ENCODE measurements around the gene FLVCR1. TPM values are rescaled to one million over a fixed set of nuclear protein-coding genes. Genes with fewer than 3 reads are reported as not detected.
A peak's percentile ranks its signal among the peaks of the same experiment; 100 is the strongest.
"Not testable (repeated sequence)": the region's sequence is repeated elsewhere in the genome, so short reads cannot be mapped to it uniquely, and the experiment has no call there.

The FLVCR1 gene
- total RNA-seq, 2 donors from 2014 or later, result 47.3 to 49.2 TPM

GRCh38 chr1:212827831-212828278, 30.2 kb upstream of the FLVCR1 start:
- Histone ChIP-seq H3K4me1 (ENCODE audit: control insufficient read depth, insufficient read depth, low read length) (no peaks in the 10 kb centered on the region), H3K27ac (ENCODE audit: low read depth, low read length) (no peak overlapping the region), H3K36me3 (ENCODE audit: control insufficient read depth, insufficient read depth, low read length) (no peaks in the 10 kb centered on the region), H3K4me3 (ENCODE audit: low read length) (no peak overlapping the region), H3K27me3 (ENCODE audit: control insufficient read depth, insufficient read depth, low read length, poor library complexity, severe bottlenecking) (no peaks in the 10 kb centered on the region), H3K9ac (ENCODE audit: extremely low read depth, low read length, poor library complexity, severe bottlenecking) (no peak overlapping the region), H3K9me3 (ENCODE audit: control insufficient read depth, low read length) (peaks cover 33% of the 10 kb centered on the region)
- Mint-ChIP-seq H3K27me3 (ENCODE audit: insufficient read depth) (peaks cover 2% of the 10 kb centered on the region), H3K4me1 (peaks cover 9% of the 10 kb centered on the region), H3K27ac (peak overlapping the region; percentile 32), H3K9me3 (peaks cover 37% of the 10 kb centered on the region), H3K4me3 (peak overlapping the region; percentile 22), H3K36me3 (ENCODE audit: low read depth) (peaks cover 17% of the 10 kb centered on the region)
- 77 to 92% methylated on average over 2 to 5 of the region's 5 CpGs for WGBS, 2 experiments (ENCODE audit: insufficient coverage in 1 of 2, insufficient read length in 1 of 2)
- no peak for TF ChIP-seq CTCF (conservative IDR thresholded peaks at IDR 0.05)
- DNase-seq, result no peak

DNA sequence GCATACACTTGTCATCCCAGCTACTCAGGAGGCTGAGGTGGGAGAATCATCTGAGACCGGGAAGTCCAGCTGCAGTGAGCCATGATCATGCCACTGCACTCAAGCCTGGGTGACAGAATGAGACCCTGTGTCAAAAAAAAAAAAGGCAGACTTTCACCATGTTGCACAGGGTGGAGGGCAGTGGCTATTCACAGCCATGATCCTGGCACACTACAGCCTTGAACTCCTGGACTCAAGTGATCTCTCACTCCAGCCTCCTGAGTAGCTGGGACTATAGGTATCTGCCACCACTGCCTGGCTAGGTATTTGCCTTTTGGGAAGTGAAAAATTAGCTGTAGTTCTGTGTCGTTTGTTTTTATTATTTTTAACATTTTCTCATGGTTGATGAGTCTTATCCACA, 29.7 kb upstream of the FLVCR1 start:
- H3K4me3 Mint-ChIP-seq, result no peak overlapping the region
- peaks cover 2% of the 10 kb centered on the region for H3K27me3 Mint-ChIP-seq (ENCODE audit: insufficient read depth)
- Histone ChIP-seq H3K9me3 (ENCODE audit: control insufficient read depth, low read length) (peaks cover 33% of the 10 kb centered on the region), H3K4me1 (ENCODE audit: control insufficient read depth, insufficient read depth, low read length) (no peaks in the 10 kb centered on the region), H3K4me3 (ENCODE audit: low read length) (no peak overlapping the region), H3K27ac (ENCODE audit: low read depth, low read length) (no peak overlapping the region), H3K9ac (ENCODE audit: extremely low read depth, low read length, poor library complexity, severe bottlenecking) (no peak overlapping the region), H3K36me3 (ENCODE audit: control insufficient read depth, insufficient read depth, low read length) (no peaks in the 10 kb centered on the region), H3K27me3 (ENCODE audit: control insufficient read depth, insufficient read depth, low read length, poor library complexity, severe bottlenecking) (no peaks in the 10 kb centered on the region)
- H3K9me3 Mint-ChIP-seq, result peaks cover 37% of the 10 kb centered on the region
- H3K36me3 Mint-ChIP-seq (ENCODE audit: low read depth), result peaks cover 17% of the 10 kb centered on the region
- no peak for DNase-seq
- TF ChIP-seq CTCF (conservative IDR thresholded peaks at IDR 0.05), result no peak
- 80 to 98% methylated on average over 1 to 2 of the region's 2 CpGs for WGBS, 2 experiments (ENCODE audit: insufficient coverage in 1 of 2, insufficient read length in 1 of 2)
- H3K27ac Mint-ChIP-seq, result no peak overlapping the region
- H3K4me1 Mint-ChIP-seq, result peaks cover 12% of the 10 kb centered on the region

GRCh38 chr1:212833211-212834207, 24.6 kb upstream of the FLVCR1 start:
- H3K4me1 ChIP-seq (ENCODE audit: control insufficient read depth, insufficient read depth, low read length); H3K27ac Mint-ChIP-seq; H3K27me3 ChIP-seq (ENCODE audit: control insufficient read depth, insufficient read depth, low read length, poor library complexity, severe bottlenecking); H3K36me3 Mint-ChIP-seq (ENCODE audit: low read depth); DNase-seq; H3K4me3 Mint-ChIP-seq; H3K27me3 Mint-ChIP-seq (ENCODE audit: insufficient read depth); H3K9me3 Mint-ChIP-seq; H3K27ac ChIP-seq (ENCODE audit: low read depth, low read length); H3K9me3 ChIP-seq (ENCODE audit: control insufficient read depth, low read length); H3K9ac ChIP-seq (ENCODE audit: extremely low read depth, low read length, poor library complexity, severe bottlenecking); H3K4me3 ChIP-seq (ENCODE audit: low read length); H3K36me3 ChIP-seq (ENCODE audit: control insufficient read depth, insufficient read depth, low read length): not testable (repeated sequence)
- 80 to 87% methylated on average over 4 to 7 of the region's 8 CpGs for WGBS, 2 experiments (ENCODE audit: insufficient coverage in 1 of 2, insufficient read length in 1 of 2)
- peaks cover 18% of the 10 kb centered on the region for H3K4me1 Mint-ChIP-seq
